NCI-H1694 (cell line): ENCODE results near the gene FAM168A.

ENCODE experiments used
- DNase-seq: peaks from one replicate; lab custom pipeline; 2025; lab: John Stamatoyannopoulos, UW

The FAM168A gene

GRCh38 chr11:73388265-73389133 is 209.4 kb downstream of the FAM168A start:
- DNase-seq: no peak

- no peak for DNase-seq
Observed at GRCh38 chr11:73387594-73388264, 210.2 kb downstream of the FAM168A start.

GRCh38 chr11:73386546-73386945 is 211.4 kb downstream of the FAM168A start:
- no peak for DNase-seq

- no peak for DNase-seq
Observed at GRCh38 chr11:73386016-73386415, 211.9 kb downstream of the FAM168A start.

- DNase-seq: no peak
Observed at GRCh38 chr11:73384872-73385689, 212.8 kb downstream of the FAM168A start.

GRCh38 chr11:73384531-73384871 is 213.4 kb downstream of the FAM168A start:
- no peak for DNase-seq

GRCh38 chr11:73384125-73384441 is 213.8 kb downstream of the FAM168A start:
- DNase-seq: no peak

GRCh38 chr11:73383249-73384124 is 214.4 kb downstream of the FAM168A start:
- no peak for DNase-seq

GRCh38 chr11:73382747-73383146 is 215.2 kb downstream of the FAM168A start:
- DNase-seq: no peak

GRCh38 chr11:73382183-73382582 is 215.7 kb downstream of the FAM168A start:
- no peak for DNase-seq

- DNase-seq: no peak
Observed at GRCh38 chr11:73381589-73381988, 216.3 kb downstream of the FAM168A start.

GRCh38 chr11:73380897-73381410 is 217.0 kb downstream of the FAM168A start:
- no peak for DNase-seq

GRCh38 chr11:73380331-73380730 is 217.6 kb downstream of the FAM168A start:
- no peak for DNase-seq

GRCh38 chr11:73379189-73379880 is 218.6 kb downstream of the FAM168A start:
- no peak for DNase-seq

- DNase-seq: no peak
Observed at GRCh38 chr11:73376803-73377629, 220.9 kb downstream of the FAM168A start.

- DNase-seq: peak; percentile 31
Observed at GRCh38 chr11:73376160-73376802, 221.6 kb downstream of the FAM168A start, which contains the start of gene RELT. RELT (plus strand) TSS chr11:73376399; CDS start chr11:73389137, 12,738 bp downstream.

- no peak for DNase-seq
Observed at GRCh38 chr11:73375830-73376159, 222.1 kb downstream of the FAM168A start.

- no peak for DNase-seq
Observed at GRCh38 chr11:73374151-73374550, 223.8 kb downstream of the FAM168A start.

- DNase-seq: no peak
Observed at GRCh38 chr11:73372375-73372993, 225.4 kb downstream of the FAM168A start.
